Measurements from ENCODE around the gene WNT16. TPM values are rescaled to one million over a fixed set of nuclear protein-coding genes. Genes with fewer than 3 reads are reported as not detected.

Gene WNT16
- total RNA-seq, 1 donor from 2014 or later, result not detected

- H3K27me3 ChIP-seq (ENCODE audit: low read depth), result peaks cover 76% of the 10 kb centered on the region
Observed at GRCh38 chr7:121331048-121331447, 2.2 kb downstream of the WNT16 start.

DNA sequence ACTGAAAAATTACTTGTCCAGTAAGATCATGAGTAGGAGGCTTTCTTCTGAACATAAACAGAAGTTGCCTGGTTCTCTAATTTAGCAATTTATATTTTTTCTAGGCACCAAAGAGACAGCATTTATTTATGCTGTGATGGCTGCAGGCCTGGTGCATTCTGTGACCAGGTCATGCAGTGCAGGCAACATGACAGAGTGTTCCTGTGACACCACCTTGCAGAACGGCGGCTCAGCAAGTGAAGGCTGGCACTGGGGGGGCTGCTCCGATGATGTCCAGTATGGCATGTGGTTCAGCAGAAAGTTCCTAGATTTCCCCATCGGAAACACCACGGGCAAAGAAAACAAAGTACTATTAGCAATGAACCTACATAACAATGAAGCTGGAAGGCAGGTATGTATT is 2.8 kb downstream of the WNT16 start:
- intact Hi-C loops (cut with DNase I), result no loop called here
- no peaks in the 10 kb centered on the region for H3K36me3 ChIP-seq
- ATAC-seq (no peak), DNase-seq (no peak)
- no peak overlapping the region for H3K27ac ChIP-seq
- TF ChIP-seq, protein P1, sequence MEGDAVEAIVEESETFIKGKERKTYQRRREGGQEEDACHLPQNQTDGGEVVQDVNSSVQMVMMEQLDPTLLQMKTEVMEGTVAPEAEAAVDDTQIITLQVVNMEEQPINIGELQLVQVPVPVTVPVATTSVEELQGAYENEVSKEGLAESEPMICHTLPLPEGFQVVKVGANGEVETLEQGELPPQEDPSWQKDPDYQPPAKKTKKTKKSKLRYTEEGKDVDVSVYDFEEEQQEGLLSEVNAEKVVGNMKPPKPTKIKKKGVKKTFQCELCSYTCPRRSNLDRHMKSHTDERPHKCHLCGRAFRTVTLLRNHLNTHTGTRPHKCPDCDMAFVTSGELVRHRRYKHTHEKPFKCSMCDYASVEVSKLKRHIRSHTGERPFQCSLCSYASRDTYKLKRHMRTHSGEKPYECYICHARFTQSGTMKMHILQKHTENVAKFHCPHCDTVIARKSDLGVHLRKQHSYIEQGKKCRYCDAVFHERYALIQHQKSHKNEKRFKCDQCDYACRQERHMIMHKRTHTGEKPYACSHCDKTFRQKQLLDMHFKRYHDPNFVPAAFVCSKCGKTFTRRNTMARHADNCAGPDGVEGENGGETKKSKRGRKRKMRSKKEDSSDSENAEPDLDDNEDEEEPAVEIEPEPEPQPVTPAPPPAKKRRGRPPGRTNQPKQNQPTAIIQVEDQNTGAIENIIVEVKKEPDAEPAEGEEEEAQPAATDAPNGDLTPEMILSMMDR (IDR thresholded peaks at IDR 0.05), result no peak
- peaks cover 76% of the 10 kb centered on the region for H3K27me3 ChIP-seq (ENCODE audit: low read depth)
- H3K4me3 ChIP-seq, result no peak overlapping the region
- peaks cover 12% of the 10 kb centered on the region for H3K4me1 ChIP-seq
- no peaks in the 10 kb centered on the region for H3K9me3 ChIP-seq

More at GRCh38 chr7:121331048-121331447, 2.2 kb downstream of the WNT16 start:
- no peak for ATAC-seq
- Histone ChIP-seq H3K36me3 (no peaks in the 10 kb centered on the region), H3K4me1 (peaks cover 12% of the 10 kb centered on the region), H3K9me3 (no peaks in the 10 kb centered on the region), H3K27ac (no peak overlapping the region), H3K4me3 (no peak overlapping the region)
- TF ChIP-seq, protein P1 (IDR thresholded peaks at IDR 0.05), result no peak
- intact Hi-C loops (cut with DNase I), result no loop called here
- no peak for DNase-seq

- intact Hi-C loops (cut with DNase I), result no loop called here
- Histone ChIP-seq H3K27me3 (ENCODE audit: low read depth) (peaks cover 60% of the 10 kb centered on the region), H3K9me3 (no peaks in the 10 kb centered on the region), H3K27ac (no peak overlapping the region), H3K36me3 (no peaks in the 10 kb centered on the region), H3K4me3 (no peak overlapping the region), H3K4me1 (peaks cover 11% of the 10 kb centered on the region)
- ATAC-seq (no peak), DNase-seq (no peak)
- TF ChIP-seq, protein P1 (IDR thresholded peaks at IDR 0.05), result no peak
Observed at GRCh38 chr7:121334376-121334775, 5.6 kb downstream of the WNT16 start.

DNA sequence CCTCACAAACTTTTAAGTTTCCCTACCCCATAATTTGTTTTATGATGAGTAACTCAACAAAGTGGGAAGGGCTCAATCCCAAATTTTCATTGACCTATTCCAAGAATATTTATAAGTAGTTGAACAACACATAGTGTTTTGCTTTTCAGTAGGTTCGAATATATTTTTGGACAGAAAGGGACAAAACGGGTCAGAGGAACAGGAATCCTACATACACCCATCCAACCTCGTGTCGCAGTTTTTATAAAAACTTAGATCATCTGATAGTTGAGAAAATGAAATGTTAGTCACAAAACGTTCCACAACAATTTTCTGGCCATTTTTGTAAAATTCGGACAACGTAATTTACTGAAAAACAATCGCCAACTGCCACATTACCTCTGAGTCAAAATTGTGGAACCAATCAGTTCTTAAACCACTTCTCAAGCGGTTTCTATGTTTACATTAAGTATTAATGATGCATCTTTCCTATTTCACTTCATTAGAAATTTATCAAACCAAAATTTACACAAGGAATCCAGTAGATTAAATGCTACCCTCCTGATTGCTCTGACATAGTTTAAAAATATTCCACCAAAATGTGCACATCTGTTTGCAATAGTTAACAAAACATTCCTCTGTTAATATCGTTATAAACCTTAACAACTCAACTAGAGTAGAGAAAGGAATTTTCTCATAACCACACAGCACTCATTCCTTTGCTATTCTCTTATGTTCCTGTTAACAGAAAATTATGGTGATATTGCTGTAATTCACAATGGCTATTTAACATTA is 6.3 kb downstream of the WNT16 start:
- TF ChIP-seq, protein P1 (IDR thresholded peaks at IDR 0.05), result no peak
- Histone ChIP-seq H3K9me3 (no peaks in the 10 kb centered on the region), H3K4me1 (peaks cover 4% of the 10 kb centered on the region), H3K4me3 (no peak overlapping the region), H3K36me3 (no peaks in the 10 kb centered on the region), H3K27ac (no peak overlapping the region), H3K27me3 (ENCODE audit: low read depth) (peaks cover 53% of the 10 kb centered on the region)
- ATAC-seq (no peak), DNase-seq (no peak)
- intact Hi-C loops (cut with DNase I), result no loop called here

- DNase-seq, result no peak
- TF ChIP-seq, protein P1 (IDR thresholded peaks at IDR 0.05), result no peak
- Histone ChIP-seq H3K27ac (no peak overlapping the region), H3K4me1 (no peaks in the 10 kb centered on the region), H3K4me3 (no peak overlapping the region), H3K36me3 (no peaks in the 10 kb centered on the region), H3K9me3 (no peaks in the 10 kb centered on the region), H3K27me3 (ENCODE audit: low read depth) (peaks cover 38% of the 10 kb centered on the region)
- ATAC-seq, result no peak
- intact Hi-C loops (cut with DNase I), result no loop called here
Observed at GRCh38 chr7:121336579-121336978, 7.8 kb downstream of the WNT16 start.
